ENCODE results near the gene TP53I11.

GRCh38 chr11:44978274-44978960, 27.7 kb upstream of the TP53I11 start:
- no peak for TF ChIP-seq POLR2A (IDR thresholded peaks at IDR 0.05)
- TF ChIP-seq, protein P1, sequence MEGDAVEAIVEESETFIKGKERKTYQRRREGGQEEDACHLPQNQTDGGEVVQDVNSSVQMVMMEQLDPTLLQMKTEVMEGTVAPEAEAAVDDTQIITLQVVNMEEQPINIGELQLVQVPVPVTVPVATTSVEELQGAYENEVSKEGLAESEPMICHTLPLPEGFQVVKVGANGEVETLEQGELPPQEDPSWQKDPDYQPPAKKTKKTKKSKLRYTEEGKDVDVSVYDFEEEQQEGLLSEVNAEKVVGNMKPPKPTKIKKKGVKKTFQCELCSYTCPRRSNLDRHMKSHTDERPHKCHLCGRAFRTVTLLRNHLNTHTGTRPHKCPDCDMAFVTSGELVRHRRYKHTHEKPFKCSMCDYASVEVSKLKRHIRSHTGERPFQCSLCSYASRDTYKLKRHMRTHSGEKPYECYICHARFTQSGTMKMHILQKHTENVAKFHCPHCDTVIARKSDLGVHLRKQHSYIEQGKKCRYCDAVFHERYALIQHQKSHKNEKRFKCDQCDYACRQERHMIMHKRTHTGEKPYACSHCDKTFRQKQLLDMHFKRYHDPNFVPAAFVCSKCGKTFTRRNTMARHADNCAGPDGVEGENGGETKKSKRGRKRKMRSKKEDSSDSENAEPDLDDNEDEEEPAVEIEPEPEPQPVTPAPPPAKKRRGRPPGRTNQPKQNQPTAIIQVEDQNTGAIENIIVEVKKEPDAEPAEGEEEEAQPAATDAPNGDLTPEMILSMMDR (IDR thresholded peaks at IDR 0.05): no peak

Measured in body of pancreas (tissue), 4 donors.